PFSK-1 (cell line): ENCODE measurements around the gene NBPF1.
"Not testable (repeated sequence)": the region's sequence is repeated elsewhere in the genome, so short reads cannot be mapped to it uniquely, and the experiment has no call there.

Experiments used
- FOXP2 ChIP-seq: optimal IDR thresholded peaks from 2 replicates; pipeline ENCODE3; 2011; ENCODE audit warnings: borderline replicate concordance, control low read depth, inconsistent platforms; ENCODE audit not compliant: insufficient read depth; ENCODE audit errors: extremely low read length, extremely low read depth
- POLR2AphosphoS5 ChIP-seq: IDR thresholded peaks from 2 replicates; pipeline ENCODE4 v1.6.1; 2012; ENCODE audit warnings: low read depth, mild to moderate bottlenecking, control low read depth, low read length, moderate library complexity
- REST ChIP-seq, 2 experiments: IDR thresholded peaks; 2 replicates each; pipeline versions ENCODE4 v1.6.1 to v1.8.0; 2011 to 2012; ENCODE audit warnings: low read depth in 2 of 2, low read length in 2 of 2, control low read depth in 1 of 2, inconsistent platforms in 1 of 2, mild to moderate bottlenecking in 1 of 2, moderate library complexity in 1 of 2; ENCODE audit not compliant: insufficient read depth in 1 of 2
- SIN3A ChIP-seq: IDR thresholded peaks from 2 replicates; pipeline ENCODE4 v1.6.1; 2012; ENCODE audit warnings: mild to moderate bottlenecking, low read length, moderate library complexity, borderline replicate concordance; ENCODE audit not compliant: insufficient read depth
- TAF1 ChIP-seq: IDR thresholded peaks from 2 replicates; pipeline ENCODE4 v1.6.1; 2012; ENCODE audit warnings: low read length, control low read depth, borderline replicate concordance; ENCODE audit not compliant: insufficient read depth

NBPF1 gene

GRCh38 chr1:16605213-16605525, 8.2 kb downstream of the NBPF1 start:
- TF ChIP-seq TAF1 (no peak), POLR2AphosphoS5 (no peak), SIN3A (no peak), REST (IDR thresholded peaks at IDR 0.05; ENCODE audit: insufficient read depth in 1 of 2, low read depth in 2 of 2, low read length in 2 of 2) (no peak), FOXP2 (no peak)

GRCh38 chr1:16521288-16521583, 92.1 kb downstream of the NBPF1 start:
- TF ChIP-seq POLR2AphosphoS5 = no peak

- TF ChIP-seq SIN3A; FOXP2; REST (IDR thresholded peaks at IDR 0.05; ENCODE audit: insufficient read depth in 1 of 2, low read depth in 2 of 2, low read length in 2 of 2): not testable (repeated sequence)
Measured at GRCh38 chr1:16514107-16515055, 99.0 kb downstream of the NBPF1 start, which contains the start of gene RNU1-1. RNU1-1 (minus strand) TSS chr1:16514285.

GRCh38 chr1:16513412-16514106, 99.8 kb downstream of the NBPF1 start:
- TF ChIP-seq SIN3A = peak; percentile 77
- TF ChIP-seq POLR2AphosphoS5 = peak; percentile 96
